Mesodermal cell (in vitro differentiated cells): ENCODE data around the gene LPIN1.
A peak's percentile ranks its signal among the peaks of the same experiment; 100 is the strongest.
"Not testable (repeated sequence)": the region's sequence is repeated elsewhere in the genome, so short reads cannot be mapped to it uniquely, and the experiment has no call there.

Experiments used
- H3K27ac ChIP-seq: 2 replicates; pipeline ENCODE4 v1.7.0; 2013; ENCODE audit warnings: mild to moderate bottlenecking, low read depth, low read length, moderate library complexity; ENCODE audit not compliant: severe bottlenecking
- H3K36me3 ChIP-seq: 2 replicates; pipeline ENCODE4 v1.7.1; 2013; ENCODE audit warnings: mild to moderate bottlenecking, low read length, moderate library complexity; ENCODE audit not compliant: control insufficient read depth, insufficient read depth
- H3K4me1 ChIP-seq: one replicate; pipeline ENCODE4 v1.7.1; 2013; ENCODE audit warnings: mild to moderate bottlenecking, low read length; ENCODE audit not compliant: insufficient read depth, control insufficient read depth, poor library complexity, severe bottlenecking
- H3K4me3 ChIP-seq: 2 replicates; pipeline ENCODE4 v1.7.0; 2013; ENCODE audit warnings: low read length, control low read depth, mild to moderate bottlenecking; ENCODE audit not compliant: insufficient read depth, poor library complexity, severe bottlenecking; ENCODE audit errors: extremely low read depth
- H3K9me3 ChIP-seq: 2 replicates; pipeline ENCODE4 v1.7.1; 2013; ENCODE audit warnings: mild to moderate bottlenecking, low read length, moderate library complexity; ENCODE audit not compliant: control insufficient read depth
- WGBS, 2 experiments: methylation state at CpG; one replicate each; pipeline ENCODE4 v1.1.5; 2013; ENCODE audit warnings: missing lambda C conversion rate in 2 of 2; ENCODE audit not compliant: insufficient coverage in 2 of 2; 5-methylcytosine and 5-hydroxymethylcytosine counted together

LPIN1 gene

GRCh38 chr2:11732587-11732986 is 13.8 kb upstream of the LPIN1 start:
- Histone ChIP-seq H3K9me3 (no peaks in the 10 kb centered on the region), H3K4me3 (no peak overlapping the region), H3K36me3 (no peaks in the 10 kb centered on the region), H3K27ac (no peak overlapping the region), H3K4me1 (no peaks in the 10 kb centered on the region)
- WGBS, 2 experiments: no CpG with 5 or more reads among the region's 2 CpGs

GRCh38 chr2:11737852-11738251 is 8.6 kb upstream of the LPIN1 start:
- no CpG with 5 or more reads among the region's 2 CpGs for WGBS, 2 experiments
- not testable (repeated sequence) for H3K4me3 ChIP-seq, H3K27ac ChIP-seq, H3K9me3 ChIP-seq, H3K36me3 ChIP-seq
- H3K4me1 ChIP-seq: peaks cover 12% of the 10 kb centered on the region

- WGBS, 2 experiments: 72 to 75% methylated on average over 6 to 7 of the region's 8 CpGs
- no peaks in the 10 kb centered on the region for H3K36me3 ChIP-seq
- peaks cover 21% of the 10 kb centered on the region for H3K4me1 ChIP-seq
- no peak overlapping the region for H3K4me3 ChIP-seq
- peak overlapping the region; percentile 2 for H3K27ac ChIP-seq
- peaks cover 7% of the 10 kb centered on the region for H3K9me3 ChIP-seq
Observed at GRCh38 chr2:11738589-11739436, 7.6 kb upstream of the LPIN1 start.

- Histone ChIP-seq H3K27ac (no peak overlapping the region), H3K4me1 (peaks cover 34% of the 10 kb centered on the region), H3K36me3 (no peaks in the 10 kb centered on the region), H3K4me3 (no peak overlapping the region), H3K9me3 (peaks cover 8% of the 10 kb centered on the region)
- WGBS, 2 experiments: 90 to 94% methylated on average over 3 of the region's 3 CpGs
Observed at GRCh38 chr2:11740723-11741122, 5.7 kb upstream of the LPIN1 start.

- H3K27ac ChIP-seq: peak overlapping the region; percentile 64
- WGBS, 2 experiments: 78 to 86% methylated on average over 3 to 4 of the region's 4 CpGs
- peaks cover 8% of the 10 kb centered on the region for H3K9me3 ChIP-seq
- H3K4me3 ChIP-seq: no peak overlapping the region
- no peaks in the 10 kb centered on the region for H3K36me3 ChIP-seq
- peaks cover 39% of the 10 kb centered on the region for H3K4me1 ChIP-seq
Observed at GRCh38 chr2:11742317-11742701, 4.1 kb upstream of the LPIN1 start.

GRCh38 chr2:11742702-11743357 is 3.6 kb upstream of the LPIN1 start:
- no peak overlapping the region for H3K4me3 ChIP-seq
- peaks cover 8% of the 10 kb centered on the region for H3K9me3 ChIP-seq
- H3K36me3 ChIP-seq: no peaks in the 10 kb centered on the region

GRCh38 chr2:11743366-11743765 is 3.1 kb upstream of the LPIN1 start:
- Histone ChIP-seq H3K4me3 (no peak overlapping the region), H3K9me3 (peaks cover 8% of the 10 kb centered on the region), H3K27ac (no peak overlapping the region), H3K36me3 (no peaks in the 10 kb centered on the region), H3K4me1 (peaks cover 39% of the 10 kb centered on the region)
- WGBS, 2 experiments: 87 to 88% methylated on average over 4 to 7 of the region's 7 CpGs

More at GRCh38 chr2:11742702-11743357, 3.6 kb upstream of the LPIN1 start:
- WGBS, 2 experiments: 83 to 86% methylated on average over 15 to 16 of the region's 16 CpGs
- Histone ChIP-seq H3K4me1 (peaks cover 39% of the 10 kb centered on the region), H3K27ac (peak overlapping the region; percentile 64)

GRCh38 chr2:11743846-11744553 is 2.4 kb upstream of the LPIN1 start:
- 26 to 28% methylated on average over 8 to 10 of the region's 10 CpGs for WGBS, 2 experiments

GRCh38 chr2:11744631-11745394 is 1.6 kb upstream of the LPIN1 start:
- Histone ChIP-seq H3K27ac (peak overlapping the region; percentile 83), H3K4me1 (peaks cover 43% of the 10 kb centered on the region), H3K36me3 (no peaks in the 10 kb centered on the region), H3K4me3 (peak overlapping the region; percentile 12), H3K9me3 (peaks cover 8% of the 10 kb centered on the region)
- WGBS, 2 experiments: 52 to 60% methylated on average over 13 to 14 of the region's 14 CpGs

More at GRCh38 chr2:11743846-11744553, 2.4 kb upstream of the LPIN1 start:
- Histone ChIP-seq H3K4me1 (peaks cover 37% of the 10 kb centered on the region), H3K4me3 (peak overlapping the region; percentile 12), H3K9me3 (peaks cover 8% of the 10 kb centered on the region), H3K36me3 (no peaks in the 10 kb centered on the region), H3K27ac (peak overlapping the region; percentile 83)
